ENCODE data around the gene STOX1.

Gene STOX1, protein sequence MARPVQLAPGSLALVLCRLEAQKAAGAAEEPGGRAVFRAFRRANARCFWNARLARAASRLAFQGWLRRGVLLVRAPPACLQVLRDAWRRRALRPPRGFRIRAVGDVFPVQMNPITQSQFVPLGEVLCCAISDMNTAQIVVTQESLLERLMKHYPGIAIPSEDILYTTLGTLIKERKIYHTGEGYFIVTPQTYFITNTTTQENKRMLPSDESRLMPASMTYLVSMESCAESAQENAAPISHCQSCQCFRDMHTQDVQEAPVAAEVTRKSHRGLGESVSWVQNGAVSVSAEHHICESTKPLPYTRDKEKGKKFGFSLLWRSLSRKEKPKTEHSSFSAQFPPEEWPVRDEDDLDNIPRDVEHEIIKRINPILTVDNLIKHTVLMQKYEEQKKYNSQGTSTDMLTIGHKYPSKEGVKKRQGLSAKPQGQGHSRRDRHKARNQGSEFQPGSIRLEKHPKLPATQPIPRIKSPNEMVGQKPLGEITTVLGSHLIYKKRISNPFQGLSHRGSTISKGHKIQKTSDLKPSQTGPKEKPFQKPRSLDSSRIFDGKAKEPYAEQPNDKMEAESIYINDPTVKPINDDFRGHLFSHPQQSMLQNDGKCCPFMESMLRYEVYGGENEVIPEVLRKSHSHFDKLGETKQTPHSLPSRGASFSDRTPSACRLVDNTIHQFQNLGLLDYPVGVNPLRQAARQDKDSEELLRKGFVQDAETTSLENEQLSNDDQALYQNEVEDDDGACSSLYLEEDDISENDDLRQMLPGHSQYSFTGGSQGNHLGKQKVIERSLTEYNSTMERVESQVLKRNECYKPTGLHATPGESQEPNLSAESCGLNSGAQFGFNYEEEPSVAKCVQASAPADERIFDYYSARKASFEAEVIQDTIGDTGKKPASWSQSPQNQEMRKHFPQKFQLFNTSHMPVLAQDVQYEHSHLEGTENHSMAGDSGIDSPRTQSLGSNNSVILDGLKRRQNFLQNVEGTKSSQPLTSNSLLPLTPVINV

DNA sequence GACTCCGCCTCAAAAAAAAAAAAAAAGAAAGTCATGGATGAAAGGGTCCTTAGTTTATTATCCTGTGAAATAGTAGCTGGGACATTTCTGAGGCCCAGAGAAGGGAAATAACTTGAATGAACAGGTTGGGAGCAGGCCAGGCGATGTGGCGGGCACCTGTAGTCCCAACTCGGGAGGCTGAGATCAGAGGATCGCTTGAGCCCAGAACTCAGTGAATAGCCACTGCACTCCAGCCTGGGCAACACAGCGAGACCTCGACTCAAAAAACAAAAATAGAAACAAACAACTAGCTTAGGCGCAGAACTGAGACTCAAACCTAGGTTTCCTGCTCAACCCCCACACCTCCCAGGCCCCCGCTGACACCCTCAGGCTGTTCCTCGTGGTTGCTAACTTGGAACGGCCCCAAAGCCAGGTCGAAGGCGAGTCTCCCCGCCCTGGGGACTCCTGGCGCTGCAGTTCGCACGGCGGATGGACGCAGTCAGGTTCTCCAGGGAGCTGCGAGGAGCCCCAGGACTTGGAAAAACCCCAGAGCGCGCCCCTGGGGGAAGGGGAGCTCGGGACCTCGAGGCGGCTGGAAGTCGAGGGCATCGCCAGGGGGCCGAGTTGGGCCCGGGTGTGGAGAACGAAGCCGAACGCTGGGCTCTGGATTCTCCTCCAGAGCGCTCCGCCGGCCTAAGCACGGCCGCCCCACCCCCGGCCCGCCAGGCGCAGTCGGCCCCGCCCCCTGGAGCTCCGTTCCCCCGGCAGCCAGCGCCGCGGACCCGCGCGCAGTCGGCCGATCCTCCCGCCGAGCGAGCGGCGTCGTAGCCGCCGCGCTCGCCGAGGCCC lies at the start of gene STOX1:
Gene STOX1, plus strand, starts transcription at position 768 of the 828 bp plus-strand sequence. CDS start 93 bp downstream, outside the sequence.
- Histone ChIP-seq H3K36me3 (ENCODE audit: insufficient read depth, low read length) (no peaks in the 10 kb centered on the region), H3K4me3 (ENCODE audit: low read depth, low read length) (peak within 1 kb of the TSS; percentile 97), H3K4me1 (ENCODE audit: control insufficient read depth, insufficient read depth, low read length, unreplicated experiment) (no peaks in the 10 kb centered on the region), H3K27me3 (ENCODE audit: insufficient read depth, low read length) (peaks cover 16% of the 10 kb centered on the region), H3K27ac (ENCODE audit: low read depth, low read length) (no peak within 1 kb of the TSS), H3K79me2 (ENCODE audit: control insufficient read depth, insufficient read depth, low read length, unreplicated experiment) (no peaks in the 10 kb centered on the region), H2AFZ (ENCODE audit: low read length, unreplicated experiment) (peak within 1 kb of the TSS; percentile 99)

DNA sequence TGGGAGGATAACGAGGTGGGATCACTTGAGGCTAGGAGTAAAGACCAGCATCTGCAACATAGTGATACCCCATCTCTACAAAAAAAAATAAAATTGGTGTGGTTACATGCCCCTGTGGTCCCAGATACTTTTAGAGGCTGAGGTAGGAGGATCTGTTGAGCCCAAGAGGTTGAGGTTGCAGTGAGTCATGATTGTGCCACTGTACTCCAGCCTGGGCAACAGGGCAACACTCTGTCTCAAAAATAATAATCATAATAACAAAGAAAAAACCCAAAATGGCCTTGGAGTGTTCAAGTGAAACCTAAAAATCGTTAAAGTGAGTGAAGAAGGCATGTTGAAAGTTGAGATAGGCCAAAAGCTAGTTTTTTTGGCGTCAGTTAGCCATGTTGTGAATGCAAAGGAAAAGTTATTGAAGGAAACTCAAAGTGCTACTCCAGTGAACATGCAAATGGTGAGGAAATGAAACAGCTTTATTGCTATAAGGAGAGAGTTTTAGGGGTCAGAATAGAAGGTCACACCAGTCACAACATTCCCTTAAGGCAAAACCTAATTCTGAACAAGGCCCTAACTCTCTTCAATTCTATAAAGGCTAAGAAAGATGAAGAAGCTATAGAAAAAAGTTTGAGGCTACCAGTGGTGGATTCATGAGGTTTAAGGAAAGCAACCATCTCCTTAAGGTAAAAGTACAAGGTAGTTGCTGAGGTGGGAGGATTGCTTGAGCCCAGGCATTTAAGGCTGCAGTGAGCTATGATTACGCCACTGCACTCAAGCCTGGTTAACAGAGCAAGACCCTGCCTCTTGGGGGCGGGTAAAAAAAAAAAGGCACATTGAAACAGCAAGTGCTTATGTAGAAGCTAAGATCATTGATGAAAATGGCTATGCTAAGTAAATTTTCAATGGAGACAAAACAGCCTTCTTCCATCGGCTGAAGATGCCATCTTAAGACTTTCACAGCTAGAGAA lies 45.4 kb upstream of the STOX1 start:
- Histone ChIP-seq H3K27ac (ENCODE audit: low read depth, low read length) (no peak overlapping the region), H3K4me1 (ENCODE audit: control insufficient read depth, insufficient read depth, low read length, unreplicated experiment) (no peaks in the 10 kb centered on the region), H3K27me3 (ENCODE audit: insufficient read depth, low read length) (no peaks in the 10 kb centered on the region), H3K79me2 (ENCODE audit: control insufficient read depth, insufficient read depth, low read length, unreplicated experiment) (no peaks in the 10 kb centered on the region), H3K36me3 (ENCODE audit: insufficient read depth, low read length) (peaks cover 23% of the 10 kb centered on the region), H2AFZ (ENCODE audit: low read length, unreplicated experiment) (no peak overlapping the region), H3K4me3 (ENCODE audit: low read depth, low read length) (no peak overlapping the region)

DNA sequence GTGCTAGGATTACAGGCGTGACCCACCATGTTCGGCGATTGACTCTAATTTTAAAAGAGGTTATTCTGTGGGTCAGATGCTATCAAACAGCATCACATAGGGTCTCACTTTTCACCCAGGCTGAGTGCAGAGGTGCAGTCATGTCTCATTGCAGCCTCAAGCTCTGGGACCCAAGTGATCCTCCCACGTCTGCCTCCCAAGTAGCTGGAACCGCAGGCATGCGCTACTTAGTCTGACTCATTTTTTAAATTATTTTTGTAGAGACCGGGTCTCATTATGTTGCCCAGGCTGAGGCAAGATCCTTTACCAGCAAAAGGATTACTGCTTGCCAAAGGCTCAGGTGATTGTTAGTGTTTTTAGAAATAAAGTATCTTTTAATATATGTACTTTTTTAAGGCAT lies 42.9 kb upstream of the STOX1 start:
- Histone ChIP-seq H3K4me3 (ENCODE audit: low read depth, low read length) (no peak overlapping the region), H3K79me2 (ENCODE audit: control insufficient read depth, insufficient read depth, low read length, unreplicated experiment) (no peaks in the 10 kb centered on the region), H2AFZ (ENCODE audit: low read length, unreplicated experiment) (no peak overlapping the region), H3K36me3 (ENCODE audit: insufficient read depth, low read length) (peaks cover 20% of the 10 kb centered on the region), H3K27me3 (ENCODE audit: insufficient read depth, low read length) (no peaks in the 10 kb centered on the region), H3K4me1 (ENCODE audit: control insufficient read depth, insufficient read depth, low read length, unreplicated experiment) (no peaks in the 10 kb centered on the region), H3K27ac (ENCODE audit: low read depth, low read length) (no peak overlapping the region)

DNA sequence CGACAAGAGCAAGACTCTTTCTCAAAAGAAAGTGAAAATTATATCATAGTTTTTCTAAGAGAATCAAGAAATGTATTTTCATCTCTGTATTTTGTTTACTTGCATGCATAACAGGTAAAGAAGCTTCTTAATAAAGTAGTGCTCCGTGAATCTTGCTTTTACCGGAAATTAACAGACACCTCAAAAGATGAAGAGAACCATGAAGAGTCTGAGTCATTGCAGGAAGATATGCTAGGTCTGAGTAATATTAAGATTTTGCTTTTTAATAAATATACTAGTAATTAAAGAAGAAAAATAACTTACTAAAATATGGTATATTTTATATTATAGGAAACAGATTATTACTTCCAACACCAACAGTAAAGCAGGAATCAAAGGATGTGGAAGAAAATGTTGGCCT lies 39.5 kb upstream of the STOX1 start:
- H3K4me1 ChIP-seq (ENCODE audit: control insufficient read depth, insufficient read depth, low read length, unreplicated experiment) = no peaks in the 10 kb centered on the region
- H3K36me3 ChIP-seq (ENCODE audit: insufficient read depth, low read length) = peaks cover 21% of the 10 kb centered on the region
- no peak overlapping the region for H2AFZ ChIP-seq (ENCODE audit: low read length, unreplicated experiment)
- no peak overlapping the region for H3K27ac ChIP-seq (ENCODE audit: low read depth, low read length)
- H3K4me3 ChIP-seq (ENCODE audit: low read depth, low read length) = no peak overlapping the region
- H3K79me2 ChIP-seq (ENCODE audit: control insufficient read depth, insufficient read depth, low read length, unreplicated experiment) = no peaks in the 10 kb centered on the region
- H3K27me3 ChIP-seq (ENCODE audit: insufficient read depth, low read length) = no peaks in the 10 kb centered on the region

DNA sequence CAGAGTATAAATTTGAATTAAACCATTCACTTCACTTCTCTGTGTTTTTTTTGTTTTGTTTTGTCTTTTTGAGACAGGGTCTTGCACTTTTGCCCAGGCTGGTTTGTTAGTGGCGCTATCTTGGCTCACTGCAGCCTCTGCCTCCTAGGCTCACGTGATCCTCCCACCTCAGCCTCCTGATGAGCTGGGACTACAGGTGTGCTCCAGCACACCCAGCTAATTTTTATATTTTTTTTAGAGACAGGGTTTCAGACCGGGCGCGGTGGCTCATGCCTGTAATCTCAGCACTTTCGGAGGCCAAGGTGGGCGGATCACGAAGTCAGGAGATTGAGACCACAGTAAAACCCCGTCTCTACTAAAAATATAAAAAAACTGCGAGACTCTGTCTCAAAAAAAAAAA lies 36.9 kb upstream of the STOX1 start:
- no peaks in the 10 kb centered on the region for H3K4me1 ChIP-seq (ENCODE audit: control insufficient read depth, insufficient read depth, low read length, unreplicated experiment)
- no peak overlapping the region for H3K27ac ChIP-seq (ENCODE audit: low read depth, low read length)
- peaks cover 17% of the 10 kb centered on the region for H3K36me3 ChIP-seq (ENCODE audit: insufficient read depth, low read length)
- H3K4me3 ChIP-seq (ENCODE audit: low read depth, low read length) = no peak overlapping the region
- no peaks in the 10 kb centered on the region for H3K79me2 ChIP-seq (ENCODE audit: control insufficient read depth, insufficient read depth, low read length, unreplicated experiment)
- H2AFZ ChIP-seq (ENCODE audit: low read length, unreplicated experiment) = no peak overlapping the region
- no peaks in the 10 kb centered on the region for H3K27me3 ChIP-seq (ENCODE audit: insufficient read depth, low read length)

DNA sequence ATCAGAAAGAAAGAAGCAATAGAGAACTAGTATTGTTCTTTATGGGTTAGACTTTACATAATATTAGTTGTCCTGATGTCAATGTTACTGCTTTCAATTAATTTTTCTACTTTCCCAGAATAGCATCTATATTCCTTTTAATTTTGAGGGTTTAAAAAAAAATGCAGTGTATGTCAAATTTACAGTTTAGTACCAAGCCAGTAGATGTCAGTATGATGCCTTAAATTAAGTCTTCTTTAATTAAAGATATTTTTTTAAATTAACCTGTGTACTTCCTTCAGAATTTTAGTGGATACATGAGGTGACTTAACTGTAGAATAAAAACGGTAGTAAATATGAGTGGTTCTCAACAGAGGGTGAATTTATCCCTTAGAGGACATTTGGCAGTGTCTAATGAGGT lies 35.2 kb upstream of the STOX1 start:
- Histone ChIP-seq H3K4me1 (ENCODE audit: control insufficient read depth, insufficient read depth, low read length, unreplicated experiment) (no peaks in the 10 kb centered on the region), H2AFZ (ENCODE audit: low read length, unreplicated experiment) (no peak overlapping the region), H3K27ac (ENCODE audit: low read depth, low read length) (no peak overlapping the region), H3K4me3 (ENCODE audit: low read depth, low read length) (no peak overlapping the region), H3K79me2 (ENCODE audit: control insufficient read depth, insufficient read depth, low read length, unreplicated experiment) (no peaks in the 10 kb centered on the region), H3K27me3 (ENCODE audit: insufficient read depth, low read length) (no peaks in the 10 kb centered on the region), H3K36me3 (ENCODE audit: insufficient read depth, low read length) (peaks cover 7% of the 10 kb centered on the region)

DNA sequence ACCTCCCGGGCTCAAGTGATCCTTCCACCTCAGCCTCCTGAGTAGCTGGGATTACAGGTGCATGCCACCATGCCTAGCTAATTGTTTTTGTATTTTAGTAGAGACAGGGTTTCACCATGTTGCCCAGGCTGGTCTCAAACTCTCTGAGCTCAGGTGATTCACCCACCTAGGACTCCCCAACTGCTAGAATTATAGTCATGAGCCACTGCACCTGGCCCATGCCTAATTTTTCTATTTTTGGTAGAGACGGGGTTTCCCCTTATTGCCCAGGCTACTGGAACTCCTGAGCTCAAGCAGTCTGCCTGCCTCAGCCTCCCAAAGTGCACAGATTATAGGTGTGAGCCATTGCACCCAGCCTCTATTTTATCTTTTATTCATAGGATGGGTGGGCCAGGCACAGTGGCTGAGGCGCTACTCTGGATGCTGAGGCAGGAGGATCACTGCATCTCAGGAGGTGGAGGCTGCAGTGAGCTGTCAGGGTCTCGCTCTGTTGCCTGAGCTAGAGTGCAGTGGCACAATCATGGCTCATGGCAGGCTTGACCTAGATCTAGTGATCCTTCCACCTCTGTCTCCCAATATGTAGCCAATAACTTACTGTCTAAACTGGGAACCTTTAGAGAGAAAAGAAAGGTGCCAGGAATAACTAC lies 31.3 kb upstream of the STOX1 start:
- H3K27me3 ChIP-seq (ENCODE audit: insufficient read depth, low read length) = no peaks in the 10 kb centered on the region
- H3K27ac ChIP-seq (ENCODE audit: low read depth, low read length) = no peak overlapping the region
- H3K79me2 ChIP-seq (ENCODE audit: control insufficient read depth, insufficient read depth, low read length, unreplicated experiment) = no peaks in the 10 kb centered on the region
- H3K4me1 ChIP-seq (ENCODE audit: control insufficient read depth, insufficient read depth, low read length, unreplicated experiment) = no peaks in the 10 kb centered on the region
- no peak overlapping the region for H2AFZ ChIP-seq (ENCODE audit: low read length, unreplicated experiment)
- no peaks in the 10 kb centered on the region; the same call in 1 of the 2 replicates for H3K36me3 ChIP-seq (ENCODE audit: insufficient read depth, low read length)
- no peak overlapping the region for H3K4me3 ChIP-seq (ENCODE audit: low read depth, low read length)

DNA sequence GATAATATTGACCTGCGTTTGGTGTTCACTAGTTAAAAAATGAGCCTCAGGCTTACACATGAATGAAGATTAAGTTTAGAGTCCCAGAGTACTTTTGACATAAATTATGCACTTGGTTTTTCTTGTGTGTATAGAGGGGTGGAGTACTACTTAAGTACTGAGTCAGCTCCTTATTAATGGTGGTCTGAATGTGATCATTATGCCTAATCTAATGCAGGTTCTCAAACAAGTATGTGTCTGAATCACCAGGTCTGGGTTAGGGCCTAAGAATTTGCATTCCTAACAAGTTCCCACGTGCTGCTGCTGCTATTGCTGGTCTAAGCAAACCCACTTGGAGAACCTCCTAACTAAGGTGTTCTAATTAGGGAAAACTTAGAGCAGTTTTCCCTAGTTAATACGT lies 30.7 kb upstream of the STOX1 start:
- H3K27me3 ChIP-seq (ENCODE audit: insufficient read depth, low read length) = no peaks in the 10 kb centered on the region
- H3K36me3 ChIP-seq (ENCODE audit: insufficient read depth, low read length) = no peaks in the 10 kb centered on the region
- H3K27ac ChIP-seq (ENCODE audit: low read depth, low read length) = no peak overlapping the region
- no peak overlapping the region for H2AFZ ChIP-seq (ENCODE audit: low read length, unreplicated experiment)
- H3K79me2 ChIP-seq (ENCODE audit: control insufficient read depth, insufficient read depth, low read length, unreplicated experiment) = no peaks in the 10 kb centered on the region
- H3K4me3 ChIP-seq (ENCODE audit: low read depth, low read length) = no peak overlapping the region
- H3K4me1 ChIP-seq (ENCODE audit: control insufficient read depth, insufficient read depth, low read length, unreplicated experiment) = no peaks in the 10 kb centered on the region

DNA sequence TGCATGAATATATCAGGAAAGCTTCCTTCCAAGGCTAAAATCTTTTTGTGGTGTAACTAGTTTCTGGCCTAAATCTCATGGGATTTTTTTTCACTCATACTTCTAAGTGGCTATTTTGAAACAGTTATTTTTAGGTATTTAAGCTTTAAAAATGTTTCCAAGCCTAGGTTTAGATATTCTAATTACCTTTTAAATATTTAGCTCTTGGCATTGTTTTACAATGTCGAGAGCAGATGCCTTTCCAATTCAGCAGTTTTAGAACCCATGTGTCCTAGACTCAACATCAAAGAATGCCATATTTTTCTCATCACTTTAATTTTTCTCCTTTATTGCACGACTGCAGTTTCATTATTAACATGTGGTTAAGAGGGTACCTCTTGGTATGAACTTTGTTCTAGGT lies 27.1 kb upstream of the STOX1 start:
- Histone ChIP-seq H3K4me3 (ENCODE audit: low read depth, low read length) (no peak overlapping the region), H3K27ac (ENCODE audit: low read depth, low read length) (no peak overlapping the region), H3K36me3 (ENCODE audit: insufficient read depth, low read length) (no peaks in the 10 kb centered on the region), H3K79me2 (ENCODE audit: control insufficient read depth, insufficient read depth, low read length, unreplicated experiment) (no peaks in the 10 kb centered on the region), H3K4me1 (ENCODE audit: control insufficient read depth, insufficient read depth, low read length, unreplicated experiment) (no peaks in the 10 kb centered on the region), H2AFZ (ENCODE audit: low read length, unreplicated experiment) (no peak overlapping the region), H3K27me3 (ENCODE audit: insufficient read depth, low read length) (no peaks in the 10 kb centered on the region)
